ENCODE data around the gene UNC79.

- TF ChIP-seq POLR2A (IDR thresholded peaks at IDR 0.05; ENCODE audit: low read depth) (no peak), POLR2AphosphoS5 (IDR thresholded peaks at IDR 0.05) (no peak)
Observed at GRCh38 chr14:93663317-93663716, 232.6 kb downstream of the UNC79 start.

Data from esophagus muscularis mucosa (tissue), 2 donors.